Retina (tissue), 1 donor: Measurements from ENCODE around the gene LAMC2.
"Not testable (repeated sequence)": the region's sequence is repeated elsewhere in the genome, so short reads cannot be mapped to it uniquely, and the experiment has no call there.

Experiments
- DNase-seq: peaks from one replicate; pipeline ENCODE4 v3.0.0-alpha.2; 2016

The LAMC2 gene

GRCh38 chr1:183239793-183240525 is 53.9 kb downstream of the LAMC2 start:
- no peak for DNase-seq

GRCh38 chr1:183240526-183240825 is 54.4 kb downstream of the LAMC2 start:
- no peak for DNase-seq

DNA sequence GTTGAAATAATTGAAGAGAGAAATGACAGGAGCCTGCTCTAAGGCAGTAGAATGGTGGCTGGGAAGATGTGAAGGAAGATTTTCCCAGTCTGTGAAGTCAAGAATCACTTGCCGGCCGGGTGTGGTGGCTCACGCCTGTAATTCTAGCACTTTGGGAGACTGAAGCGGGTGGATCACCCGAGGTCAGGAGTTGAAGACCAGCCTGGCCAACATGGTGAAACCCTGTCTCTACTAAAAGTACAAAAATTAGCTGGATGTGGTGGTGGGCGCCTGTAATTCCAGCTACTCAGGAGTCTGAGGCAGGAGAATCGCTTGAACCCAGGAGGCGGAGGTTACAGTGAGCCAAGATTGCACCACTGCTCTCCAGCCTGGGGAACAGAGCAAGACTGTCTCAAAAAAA is 54.8 kb downstream of the LAMC2 start:
- not testable (repeated sequence) for DNase-seq

DNA sequence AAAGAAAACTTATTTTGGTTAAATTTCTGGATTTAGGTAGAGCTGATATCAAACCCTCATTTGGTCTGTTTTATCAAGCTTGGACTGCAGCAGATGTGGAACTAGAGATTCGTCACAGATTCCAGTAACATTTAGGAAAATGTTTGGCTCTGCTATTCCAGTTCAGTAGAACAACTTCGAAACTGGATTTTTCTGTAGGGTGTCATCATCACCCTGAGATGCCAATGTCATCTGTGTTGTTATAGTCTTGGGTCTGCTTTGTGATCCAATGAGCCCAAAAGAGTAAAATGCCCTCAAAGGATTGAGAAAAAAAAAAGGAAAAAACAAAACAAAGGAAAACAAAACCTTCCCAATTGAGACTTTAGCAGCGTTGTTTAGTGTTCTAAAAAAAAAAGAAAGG is 55.4 kb downstream of the LAMC2 start:
- DNase-seq, result no peak

- no peak for DNase-seq
Measured at GRCh38 chr1:183242556-183242955, 56.5 kb downstream of the LAMC2 start.

DNA sequence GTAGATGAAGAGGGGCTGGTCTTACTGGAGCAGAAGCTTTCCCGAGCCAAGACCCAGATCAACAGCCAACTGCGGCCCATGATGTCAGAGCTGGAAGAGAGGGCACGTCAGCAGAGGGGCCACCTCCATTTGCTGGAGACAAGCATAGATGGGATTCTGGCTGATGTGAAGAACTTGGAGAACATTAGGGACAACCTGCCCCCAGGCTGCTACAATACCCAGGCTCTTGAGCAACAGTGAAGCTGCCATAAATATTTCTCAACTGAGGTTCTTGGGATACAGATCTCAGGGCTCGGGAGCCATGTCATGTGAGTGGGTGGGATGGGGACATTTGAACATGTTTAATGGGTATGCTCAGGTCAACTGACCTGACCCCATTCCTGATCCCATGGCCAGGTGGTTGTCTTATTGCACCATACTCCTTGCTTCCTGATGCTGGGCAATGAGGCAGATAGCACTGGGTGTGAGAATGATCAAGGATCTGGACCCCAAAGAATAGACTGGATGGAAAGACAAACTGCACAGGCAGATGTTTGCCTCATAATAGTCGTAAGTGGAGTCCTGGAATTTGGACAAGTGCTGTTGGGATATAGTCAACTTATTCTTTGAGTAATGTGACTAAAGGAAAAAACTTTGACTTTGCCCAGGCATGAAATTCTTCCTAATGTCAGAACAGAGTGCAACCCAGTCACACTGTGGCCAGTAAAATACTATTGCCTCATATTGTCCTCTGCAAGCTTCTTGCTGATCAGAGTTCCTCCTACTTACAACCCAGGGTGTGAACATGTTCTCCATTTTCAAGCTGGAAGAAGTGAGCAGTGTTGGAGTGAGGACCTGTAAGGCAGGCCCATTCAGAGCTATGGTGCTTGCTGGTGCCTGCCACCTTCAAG is 57.3 kb downstream of the LAMC2 start:
- no peak for DNase-seq

DNA sequence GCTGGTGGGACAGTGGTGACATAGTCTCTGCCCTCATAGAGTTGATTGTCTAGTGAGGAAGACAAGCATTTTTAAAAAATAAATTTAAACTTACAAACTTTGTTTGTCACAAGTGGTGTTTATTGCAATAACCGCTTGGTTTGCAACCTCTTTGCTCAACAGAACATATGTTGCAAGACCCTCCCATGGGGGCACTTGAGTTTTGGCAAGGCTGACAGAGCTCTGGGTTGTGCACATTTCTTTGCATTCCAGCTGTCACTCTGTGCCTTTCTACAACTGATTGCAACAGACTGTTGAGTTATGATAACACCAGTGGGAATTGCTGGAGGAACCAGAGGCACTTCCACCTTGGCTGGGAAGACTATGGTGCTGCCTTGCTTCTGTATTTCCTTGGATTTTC is 58.4 kb downstream of the LAMC2 start:
- DNase-seq, result no peak

DNA sequence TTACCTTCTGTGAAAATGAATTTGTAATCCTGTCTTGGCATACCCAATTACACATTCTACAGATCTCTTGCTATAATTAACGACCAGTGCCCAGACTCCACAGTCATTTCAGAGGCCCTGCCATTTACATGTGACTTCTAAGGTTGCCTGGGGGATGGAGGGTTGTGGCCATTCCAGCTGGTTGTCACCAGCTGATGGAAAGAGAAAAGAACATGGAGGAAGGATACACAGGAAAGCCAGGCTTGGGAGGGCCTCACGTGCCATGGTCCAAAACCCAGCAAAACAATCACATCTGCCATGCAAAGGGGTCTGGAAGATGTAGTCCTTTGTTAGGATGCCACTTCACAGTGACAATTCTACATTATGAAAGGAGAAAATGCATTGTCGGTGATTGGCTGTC is 59.3 kb downstream of the LAMC2 start:
- no peak for DNase-seq

DNA sequence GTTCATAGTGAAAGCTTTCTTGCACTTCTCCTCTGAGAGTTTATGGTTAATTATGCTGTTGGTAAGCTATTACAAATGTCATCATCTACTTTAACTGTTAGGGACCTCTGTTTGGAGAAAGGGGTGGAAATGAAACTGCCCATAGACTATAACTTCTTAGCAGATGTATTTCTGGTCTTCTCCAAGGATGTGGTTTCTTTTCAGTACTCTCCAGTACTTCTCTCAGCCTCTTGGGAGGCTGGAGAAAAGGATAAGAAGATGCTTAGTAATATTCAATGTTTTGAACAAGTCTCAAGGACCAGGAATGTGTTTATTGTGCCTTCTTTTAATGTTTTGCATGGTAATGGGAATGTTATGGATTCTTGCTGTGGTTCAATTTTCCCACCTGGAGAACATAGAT is 60.4 kb downstream of the LAMC2 start:
- no peak for DNase-seq

DNA sequence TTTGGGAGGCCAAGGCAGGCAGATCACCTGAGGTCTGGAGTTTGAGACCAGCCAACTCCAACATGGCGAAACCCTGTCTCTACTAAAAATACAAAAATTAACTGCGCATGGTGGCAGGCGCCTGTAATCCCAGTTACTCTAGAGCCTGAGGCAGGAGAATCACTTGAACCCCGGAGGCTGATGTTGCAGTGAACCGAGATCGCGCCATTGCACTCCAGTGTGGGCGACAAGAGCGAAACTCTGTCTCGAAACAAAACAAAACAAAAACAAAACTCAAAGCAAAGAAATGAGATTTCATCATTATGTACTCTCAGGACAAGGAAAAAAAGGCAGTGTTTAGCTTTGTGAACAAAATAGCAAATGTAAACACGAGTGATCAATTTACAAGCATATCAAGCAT is 61.0 kb downstream of the LAMC2 start:
- no peak for DNase-seq

DNA sequence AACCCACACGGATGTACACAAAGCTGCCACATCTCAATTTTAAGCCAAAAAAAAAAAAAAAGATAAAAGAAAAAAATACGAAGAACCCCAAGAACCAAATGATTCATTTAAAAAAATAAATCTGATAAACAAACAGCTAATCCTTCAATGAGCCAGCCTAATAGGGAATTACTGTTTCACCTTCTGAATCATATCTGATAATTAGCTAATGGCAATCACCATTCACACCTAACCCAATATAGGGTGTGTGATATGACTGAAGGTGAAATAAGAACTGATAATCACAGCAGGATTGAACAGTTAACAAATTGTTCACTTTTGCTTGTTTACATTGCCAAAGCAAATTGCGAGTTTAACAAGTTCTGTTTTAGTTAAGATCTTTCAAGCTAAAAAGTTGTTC is 61.4 kb downstream of the LAMC2 start:
- DNase-seq, result no peak

DNA sequence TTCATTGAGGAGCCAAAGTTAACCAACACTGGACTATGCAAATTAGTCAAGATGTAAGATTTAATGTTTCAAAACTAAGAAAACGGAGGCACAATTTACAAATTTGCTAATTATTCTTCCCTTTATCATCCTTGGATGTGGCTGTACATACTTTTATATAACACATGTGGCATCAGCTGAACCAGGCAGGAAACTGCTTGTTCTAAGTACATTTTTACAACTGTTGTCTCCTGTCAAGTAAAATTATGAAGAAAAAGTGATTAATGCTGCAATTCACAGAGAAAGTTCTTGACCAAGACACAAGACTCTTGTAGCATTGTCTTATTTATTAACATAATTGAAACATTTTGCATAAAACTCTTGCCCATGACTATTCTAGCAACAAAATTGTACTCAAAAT is 61.9 kb downstream of the LAMC2 start:
- DNase-seq, result no peak

DNA sequence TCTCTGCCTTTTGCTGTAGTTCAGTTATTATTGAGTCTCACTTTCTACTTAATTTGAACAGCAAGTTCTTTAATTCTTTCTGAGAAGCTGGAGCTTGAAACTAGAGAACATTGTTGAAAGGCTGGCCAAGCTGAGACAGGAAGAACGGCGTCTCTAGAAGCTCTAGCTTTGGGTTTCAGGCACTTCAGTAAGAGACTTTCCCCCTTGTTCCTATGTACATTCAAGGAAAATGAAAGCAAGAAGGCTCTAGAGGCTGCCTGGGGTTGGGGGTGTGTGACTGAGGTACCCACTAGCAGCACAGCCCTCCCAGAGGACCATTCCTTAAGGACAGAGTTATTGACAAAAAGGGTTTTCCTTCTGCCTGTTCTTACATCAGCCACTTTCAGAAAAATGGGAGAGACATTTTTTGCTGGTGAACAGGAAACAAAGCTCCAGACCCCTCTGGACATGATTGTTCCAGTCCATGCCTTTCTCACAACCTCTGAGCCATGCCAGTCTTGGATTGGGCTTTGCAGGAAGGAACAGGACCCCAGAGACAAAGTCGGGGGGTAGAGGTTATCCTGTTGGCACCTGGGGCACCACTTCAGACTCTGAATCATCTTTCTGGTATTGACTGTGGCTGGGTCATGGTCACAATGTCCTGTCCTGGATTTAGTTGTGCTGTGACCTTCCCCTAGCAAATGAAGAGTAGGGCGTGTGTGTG is 63.1 kb downstream of the LAMC2 start:
- no peak for DNase-seq

GRCh38 chr1:183249941-183250452 is 63.9 kb downstream of the LAMC2 start:
- no peak for DNase-seq

GRCh38 chr1:183251101-183251958 is 65.3 kb downstream of the LAMC2 start:
- no peak for DNase-seq

- DNase-seq, result no peak
Measured at GRCh38 chr1:183251959-183252450, 65.9 kb downstream of the LAMC2 start.

- no peak for DNase-seq
Measured at GRCh38 chr1:183255073-183255472, 69.0 kb downstream of the LAMC2 start.

GRCh38 chr1:183259924-183260323 is 73.9 kb downstream of the LAMC2 start:
- no peak for DNase-seq

- DNase-seq, result no peak
Measured at GRCh38 chr1:183262628-183263200, 76.7 kb downstream of the LAMC2 start.

DNA sequence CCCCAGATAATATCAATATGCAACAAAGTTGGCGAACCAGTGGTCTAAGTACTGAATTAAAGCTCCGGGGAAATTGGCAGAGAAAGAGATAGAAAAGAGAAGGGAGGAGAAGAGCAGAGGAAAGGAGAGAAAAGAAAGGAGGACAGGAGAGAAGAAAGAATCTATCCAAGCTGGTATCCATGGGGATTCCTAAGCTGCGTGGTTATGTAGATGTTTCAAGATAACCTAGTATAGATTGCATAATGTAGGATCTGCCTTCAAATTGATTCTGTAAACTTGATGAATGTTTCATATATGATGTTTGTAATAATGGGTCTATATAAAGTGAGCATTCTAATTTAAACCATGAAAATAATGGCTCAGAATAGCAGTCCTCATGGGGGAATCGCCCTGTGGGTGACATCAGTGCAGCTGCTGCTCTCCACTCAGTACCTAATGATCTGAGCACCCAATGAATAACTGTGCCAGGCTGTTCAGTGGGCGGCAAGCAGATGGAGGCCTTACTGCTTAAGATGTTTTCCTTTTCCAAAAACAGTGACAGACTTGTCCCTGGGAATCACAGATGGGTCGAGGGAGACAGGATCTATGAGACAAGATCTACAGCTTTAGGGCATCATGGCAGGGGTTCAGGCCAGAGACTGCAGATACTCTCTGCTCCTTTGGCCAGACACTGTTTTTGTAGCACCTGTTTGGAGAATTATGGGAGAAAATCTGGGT is 78.0 kb downstream of the LAMC2 start:
- no peak for DNase-seq
